Measurements from ENCODE around the gene NYAP2. TPM values are rescaled to one million over a fixed set of nuclear protein-coding genes. Genes with fewer than 3 reads are reported as not detected.

The NYAP2 gene
- total and polyA plus RNA-seq, 2 of the 4 experiments (the other 2 are of a cell fraction) = not detected

GRCh38 chr2:225419033-225419432 is 19.5 kb downstream of the NYAP2 start:
- in situ Hi-C loops (cut with MboI; ENCODE audit: low sequenced_read_pairs) = no loop called here
- CTCF ChIA-PET = no interaction called here
- dilution Hi-C loops (cut with HindIII; ENCODE audit: low sequenced_read_pairs, unreplicated experiment) = no loop called here

More at GRCh38 chr2:225419033-225419432, 19.5 kb downstream of the NYAP2 start:
- Histone ChIP-seq H2BK120ac (ENCODE audit: low read depth, low read length) (no peak overlapping the region), H2AK9ac (replicated peaks; ENCODE audit: low read depth, low read length, poor library complexity) (no peak overlapping the region), H3K4me3 (ENCODE audit: insufficient read depth, low read depth, low read length) (no peak overlapping the region), H3K79me1 (ENCODE audit: low read depth in 1 of 2, low read length in 2 of 2) (no peaks in the 10 kb centered on the region), H2BK15ac (ENCODE audit: low read depth, low read length) (no peak overlapping the region), H2AK5ac (ENCODE audit: low read depth, low read length) (no peak overlapping the region), H2BK20ac (ENCODE audit: low read depth, low read length) (no peak overlapping the region), H4K91ac (ENCODE audit: insufficient read depth, low read depth, low read length) (no peak overlapping the region), H3K4me2 (ENCODE audit: low read depth, low read length) (no peak overlapping the region), H3K27ac (ENCODE audit: insufficient read depth, low read length) (no peak overlapping the region), H3K14ac (replicated peaks; ENCODE audit: low read depth, low read length) (no peak overlapping the region), H3K9me1 (ENCODE audit: insufficient read depth, low read length) (no peaks in the 10 kb centered on the region), H2BK5ac (ENCODE audit: low read depth, low read length, poor library complexity, severe bottlenecking) (no peak overlapping the region), H4K8ac (ENCODE audit: low read depth in 2 of 2, low read length in 2 of 2) (no peak overlapping the region), H3K9ac (ENCODE audit: low read depth, low read length) (no peak overlapping the region), H3K36me3 (ENCODE audit: control insufficient read depth, insufficient read depth, low read length) (no peaks in the 10 kb centered on the region), H3K4ac (ENCODE audit: low read depth, low read length) (no peak overlapping the region), H3K9me3 (ENCODE audit: control insufficient read depth, insufficient read depth, low read length) (no peaks in the 10 kb centered on the region), H4K20me1 (ENCODE audit: insufficient read depth, low read length) (no peaks in the 10 kb centered on the region), H4K5ac (ENCODE audit: low read depth, low read length) (no peak overlapping the region), H3K56ac (ENCODE audit: extremely low read depth, insufficient read depth, low read length) (no peak overlapping the region), H3K27me3 (ENCODE audit: control insufficient read depth, insufficient read depth, low read length) (no peaks in the 10 kb centered on the region), H2AFZ (replicated peaks; ENCODE audit: low read length, poor library complexity) (no peak overlapping the region), H3K4me1 (ENCODE audit: control insufficient read depth, insufficient read depth, low read length) (no peaks in the 10 kb centered on the region), H3K18ac (ENCODE audit: low read depth, low read length) (no peak overlapping the region), H3K23ac (ENCODE audit: low read depth, low read length) (no peak overlapping the region)
- TF ChIP-seq RFX5 (IDR thresholded peaks at IDR 0.05; ENCODE audit: low read depth, low read length) (no peak), BHLHE40 (IDR thresholded peaks at IDR 0.05; ENCODE audit: low read depth, low read length) (no peak), CEBPB (IDR thresholded peaks at IDR 0.05; ENCODE audit: low read depth, low read length) (no peak), MAFK (IDR thresholded peaks at IDR 0.05; ENCODE audit: low read depth, low read length) (no peak), CHD1 (IDR thresholded peaks at IDR 0.05; ENCODE audit: low read depth, low read length) (no peak), SMC3 (IDR thresholded peaks at IDR 0.05; ENCODE audit: low read depth, low read length) (no peak), FOS (IDR thresholded peaks at IDR 0.05; ENCODE audit: low read depth, low read length) (no peak), CTCF (conservative IDR thresholded peaks at IDR 0.05; ENCODE audit: low read depth, low read length) (no peak), MXI1 (IDR thresholded peaks at IDR 0.05; ENCODE audit: borderline replicate concordance, low read depth, low read length) (no peak), USF2 (IDR thresholded peaks at IDR 0.05; ENCODE audit: low read depth, low read length) (no peak), RCOR1 (IDR thresholded peaks at IDR 0.05; ENCODE audit: insufficient replicate concordance, low read length) (no peak), MAZ (IDR thresholded peaks at IDR 0.05; ENCODE audit: borderline replicate concordance, low read depth, low read length) (no peak), RAD21 (IDR thresholded peaks at IDR 0.05; ENCODE audit: low read length) (no peak), NFE2L2 (IDR thresholded peaks at IDR 0.05; ENCODE audit: low read depth, low read length) (no peak), POLR2A (IDR thresholded peaks at IDR 0.05; ENCODE audit: low read depth, low read length) (no peak)
- TF ChIP-seq, protein P1, sequence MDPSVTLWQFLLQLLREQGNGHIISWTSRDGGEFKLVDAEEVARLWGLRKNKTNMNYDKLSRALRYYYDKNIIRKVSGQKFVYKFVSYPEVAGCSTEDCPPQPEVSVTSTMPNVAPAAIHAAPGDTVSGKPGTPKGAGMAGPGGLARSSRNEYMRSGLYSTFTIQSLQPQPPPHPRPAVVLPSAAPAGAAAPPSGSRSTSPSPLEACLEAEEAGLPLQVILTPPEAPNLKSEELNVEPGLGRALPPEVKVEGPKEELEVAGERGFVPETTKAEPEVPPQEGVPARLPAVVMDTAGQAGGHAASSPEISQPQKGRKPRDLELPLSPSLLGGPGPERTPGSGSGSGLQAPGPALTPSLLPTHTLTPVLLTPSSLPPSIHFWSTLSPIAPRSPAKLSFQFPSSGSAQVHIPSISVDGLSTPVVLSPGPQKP (IDR thresholded peaks at IDR 0.05; ENCODE audit: borderline replicate concordance, low read depth, low read length) = no peak
- POLR2A ChIA-PET (ENCODE audit: unreplicated experiment) = no interaction called here
- DNase-seq (no peak), ATAC-seq (ENCODE audit: low read depth) (no peak)
- WGBS, 2 experiments (ENCODE audit: extremely low coverage in 2 of 2, insufficient read length in 1 of 2) = 100% methylated on average over 1 of the region's 6 CpGs; no CpG with 5 or more reads in 1 of the 2 experiments
- BruUV-seq (replicated peaks) = no TSS peak
- intact Hi-C loops (cut with micrococcal nuclease) = no loop called here
